ENCODE measurements around the gene PEAK1. TPM values are rescaled to one million over a fixed set of nuclear protein-coding genes. Genes with fewer than 3 reads are reported as not detected.

The PEAK1 gene
- total RNA-seq, 1 experiment from 2014 or later, result 58.7 TPM

DNA sequence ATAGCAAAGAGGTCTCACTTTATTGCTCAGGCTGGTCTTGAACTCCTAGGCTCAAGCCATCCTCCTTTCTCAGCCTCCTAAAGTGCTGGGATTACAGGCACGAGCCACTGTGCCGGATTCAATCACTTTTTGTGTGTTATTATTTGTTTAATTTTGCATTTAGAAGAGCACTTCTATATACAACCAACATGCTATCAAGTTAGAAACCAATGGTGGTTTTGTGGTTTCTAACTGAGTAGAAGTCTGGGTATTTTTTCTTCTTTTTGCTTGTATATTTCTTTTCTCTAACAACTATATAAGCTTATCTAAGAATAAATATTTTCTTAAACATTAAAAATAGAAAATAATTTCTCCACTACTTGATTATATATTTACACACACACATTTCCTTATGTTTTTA is 86.7 kb downstream of the PEAK1 start:
- no peak overlapping the region for H3K4me3 ChIP-seq (ENCODE audit: low read depth in 2 of 2, low read length in 2 of 2)
- DNase-seq (ENCODE audit: low read depth, low spot score) (no peak), ATAC-seq (no peak)
- TF ChIP-seq POLR2AphosphoS5 (IDR thresholded peaks at IDR 0.05; ENCODE audit: low read depth, low read length), result no peak
- no peak for TF ChIP-seq SIN3A (IDR thresholded peaks at IDR 0.05; ENCODE audit: borderline replicate concordance, insufficient read depth, low read depth, low read length)
- no peak for TF ChIP-seq REST (IDR thresholded peaks at IDR 0.05; ENCODE audit: insufficient read depth in 1 of 2, low read depth in 2 of 2, low read length in 1 of 2)
- TF ChIP-seq TCF7L2 (IDR thresholded peaks at IDR 0.05; ENCODE audit: low read depth, low read length), result no peak
- no peak for TF ChIP-seq CTCF (IDR thresholded peaks at IDR 0.05)
- H3K9me3 ChIP-seq (ENCODE audit: control insufficient read depth, insufficient read depth, low read depth, low read length), result no peaks in the 10 kb centered on the region
- no peaks in the 10 kb centered on the region for H3K27me3 ChIP-seq (ENCODE audit: control insufficient read depth, insufficient read depth, low read length)
- no peaks in the 10 kb centered on the region for H3K36me3 ChIP-seq (ENCODE audit: control insufficient read depth, insufficient read depth, low read length)
- no TSS peak for BruUV-seq (replicated peaks)
- intact Hi-C loops (cut with micrococcal nuclease; ENCODE audit: unreplicated experiment) (no loop called here), in situ Hi-C loops (cut with HindIII; ENCODE audit: low pct_unique_long_range_greater_than_20kb, low sequenced_read_pairs) (no loop called here)
- H3K4me1 ChIP-seq (ENCODE audit: control insufficient read depth, insufficient read depth, low read length), result peaks cover 2% of the 10 kb centered on the region; the same call in 1 of the 2 replicates
- CTCF ChIA-PET, result no interaction called here
- H3K27ac ChIP-seq (ENCODE audit: low read length), result no peak overlapping the region
- POLR2A ChIA-PET, result no interaction called here

DNA sequence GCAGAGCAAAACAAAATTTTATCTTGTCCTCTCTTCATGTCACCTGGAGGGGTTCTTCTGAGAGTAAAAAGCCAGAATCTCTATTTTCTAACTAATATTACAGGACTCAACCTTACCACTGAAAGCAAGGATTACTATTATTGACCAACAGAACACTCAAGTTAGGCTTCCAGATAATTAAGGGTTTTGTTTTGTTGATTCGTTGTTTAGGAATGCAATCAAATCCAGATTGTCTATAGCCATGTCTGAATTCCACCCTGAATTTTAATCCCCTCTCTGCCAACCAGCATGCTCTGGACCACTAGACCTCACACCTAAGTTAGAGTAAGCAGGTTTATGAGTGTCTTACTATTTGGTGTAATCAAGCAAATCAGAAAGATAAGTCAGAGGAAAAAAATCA is 90.7 kb downstream of the PEAK1 start:
- in situ Hi-C loops (cut with HindIII; ENCODE audit: low pct_unique_long_range_greater_than_20kb, low sequenced_read_pairs) (no loop called here), intact Hi-C loops (cut with micrococcal nuclease; ENCODE audit: unreplicated experiment) (no loop called here)
- Histone ChIP-seq H3K27me3 (ENCODE audit: control insufficient read depth, insufficient read depth, low read length) (no peaks in the 10 kb centered on the region), H3K9me3 (ENCODE audit: control insufficient read depth, insufficient read depth, low read depth, low read length) (no peaks in the 10 kb centered on the region), H3K4me1 (ENCODE audit: control insufficient read depth, insufficient read depth, low read length) (peaks cover 2% of the 10 kb centered on the region; the same call in 1 of the 2 replicates), H3K27ac (ENCODE audit: low read length) (no peak overlapping the region), H3K4me3 (ENCODE audit: low read depth in 2 of 2, low read length in 2 of 2) (no peak overlapping the region), H3K36me3 (ENCODE audit: control insufficient read depth, insufficient read depth, low read length) (no peaks in the 10 kb centered on the region)
- no TSS peak for BruUV-seq (replicated peaks)
- ChIA-PET POLR2A (no interaction called here), CTCF (no interaction called here)
- no peak for TF ChIP-seq TCF7L2 (IDR thresholded peaks at IDR 0.05; ENCODE audit: low read depth, low read length)
- TF ChIP-seq CTCF (IDR thresholded peaks at IDR 0.05), result no peak
- no peak for TF ChIP-seq POLR2AphosphoS5 (IDR thresholded peaks at IDR 0.05; ENCODE audit: low read depth, low read length)
- TF ChIP-seq REST (IDR thresholded peaks at IDR 0.05; ENCODE audit: insufficient read depth in 1 of 2, low read depth in 2 of 2, low read length in 1 of 2), result no peak
- no peak for TF ChIP-seq SIN3A (IDR thresholded peaks at IDR 0.05; ENCODE audit: borderline replicate concordance, insufficient read depth, low read depth, low read length)
- ATAC-seq, result no peak
- no peak for DNase-seq (ENCODE audit: low read depth, low spot score)
